Measurements from ENCODE around the gene ZNF678. TPM values are rescaled to one million over a fixed set of nuclear protein-coding genes. Genes with fewer than 3 reads are reported as not detected.
"Not testable (repeated sequence)": the region's sequence is repeated elsewhere in the genome, so short reads cannot be mapped to it uniquely, and the experiment has no call there.

ZNF678 gene
- total RNA-seq, 1 donor from 2014 or later: 1.4 TPM

- intact Hi-C loops (cut with micrococcal nuclease): no loop called here
- ATAC-seq (no peak), DNase-seq (no peak)
These were observed 23.4 kb downstream of the ZNF678 start for GRCh38 chr1:227586733-227587132.

GRCh38 chr1:227587968-227588367 is 24.6 kb downstream of the ZNF678 start:
- intact Hi-C loops (cut with micrococcal nuclease): no loop called here
- no peak for ATAC-seq
- no peak for DNase-seq

GRCh38 chr1:227588769-227589168 is 25.4 kb downstream of the ZNF678 start:
- ATAC-seq; intact Hi-C loops (cut with micrococcal nuclease); DNase-seq: not testable (repeated sequence)

DNA sequence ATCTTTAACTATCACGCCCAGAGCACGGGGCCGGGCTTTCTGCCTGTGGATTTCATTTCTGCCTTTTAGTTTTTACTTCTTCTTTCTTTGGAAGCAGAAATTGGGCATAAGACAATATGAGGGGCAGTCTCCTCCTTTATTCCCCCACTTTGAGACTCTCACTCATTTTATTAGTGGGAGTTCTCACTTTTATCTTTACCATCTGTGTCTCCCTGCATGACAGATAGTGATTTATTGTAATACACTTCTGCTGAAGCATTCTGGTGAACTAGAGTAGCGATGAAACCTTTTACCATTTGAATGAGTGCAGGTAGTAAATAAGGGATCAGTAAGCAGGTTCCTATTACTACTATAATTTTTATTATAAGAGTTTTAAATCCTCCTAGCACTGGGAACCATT is 26.4 kb downstream of the ZNF678 start:
- intact Hi-C loops (cut with micrococcal nuclease); ATAC-seq; DNase-seq: not testable (repeated sequence)

DNA sequence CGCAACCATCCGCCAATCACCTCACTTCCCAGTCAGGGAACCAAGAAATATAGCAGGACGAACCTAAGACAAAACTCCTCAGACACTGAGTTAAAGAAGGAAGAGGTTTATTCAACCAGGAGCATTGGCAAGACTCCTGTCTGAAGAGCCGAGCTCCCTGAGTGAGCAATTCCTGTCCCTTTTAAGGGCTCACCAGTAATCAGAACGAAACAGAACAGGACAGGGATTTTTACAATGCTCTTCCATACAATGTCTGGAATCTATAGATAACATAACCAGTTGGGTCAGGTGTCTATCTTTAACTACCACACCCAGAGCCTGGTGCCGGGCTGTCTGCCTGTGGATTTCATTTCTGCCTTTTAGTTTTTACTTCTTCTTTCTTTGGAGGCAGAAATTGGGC is 32.9 kb downstream of the ZNF678 start:
- intact Hi-C loops (cut with micrococcal nuclease); ATAC-seq; DNase-seq: not testable (repeated sequence)

- intact Hi-C loops (cut with micrococcal nuclease): no loop called here
- ATAC-seq: peak; percentile 71
- peak; percentile 43 for DNase-seq
These were observed 40.0 kb downstream of the ZNF678 start for GRCh38 chr1:227603327-227603726.

- no peak for DNase-seq
- intact Hi-C loops (cut with micrococcal nuclease): no loop called here
- ATAC-seq: no peak
These were observed 41.1 kb downstream of the ZNF678 start for GRCh38 chr1:227604446-227604845.

- ATAC-seq: peak; percentile 46
- DNase-seq; intact Hi-C loops (cut with micrococcal nuclease): not testable (repeated sequence)
These were observed 42.9 kb downstream of the ZNF678 start for GRCh38 chr1:227606271-227606670.

GRCh38 chr1:227607336-227607898 is 44.1 kb downstream of the ZNF678 start:
- ATAC-seq: no peak
- no peak for DNase-seq
- intact Hi-C loops (cut with micrococcal nuclease): no loop called here

GRCh38 chr1:227612658-227613057 is 49.3 kb downstream of the ZNF678 start:
- ATAC-seq (no peak), DNase-seq (no peak)
- intact Hi-C loops (cut with micrococcal nuclease): no loop called here

DNA sequence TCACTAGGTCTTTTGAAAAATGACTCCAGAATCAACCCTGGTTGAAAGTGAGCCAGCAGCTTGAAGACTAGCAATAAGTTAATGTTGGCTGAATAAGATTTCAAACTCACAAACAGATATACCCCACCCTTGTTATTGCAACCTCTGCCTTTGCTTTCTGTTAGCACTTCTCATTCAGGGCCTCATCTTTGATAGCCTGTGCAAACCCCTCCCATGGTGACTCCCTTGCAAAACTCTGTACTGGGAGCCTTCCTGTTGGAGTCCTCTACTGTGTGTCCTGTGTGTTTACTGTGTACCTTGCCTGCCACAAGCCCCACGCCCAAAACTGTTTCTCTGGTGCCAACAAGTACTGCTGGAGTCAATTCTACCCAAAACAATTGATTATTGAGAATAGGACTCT is 50.2 kb downstream of the ZNF678 start:
- ATAC-seq (no peak), DNase-seq (no peak)
- intact Hi-C loops (cut with micrococcal nuclease): no loop called here

DNA sequence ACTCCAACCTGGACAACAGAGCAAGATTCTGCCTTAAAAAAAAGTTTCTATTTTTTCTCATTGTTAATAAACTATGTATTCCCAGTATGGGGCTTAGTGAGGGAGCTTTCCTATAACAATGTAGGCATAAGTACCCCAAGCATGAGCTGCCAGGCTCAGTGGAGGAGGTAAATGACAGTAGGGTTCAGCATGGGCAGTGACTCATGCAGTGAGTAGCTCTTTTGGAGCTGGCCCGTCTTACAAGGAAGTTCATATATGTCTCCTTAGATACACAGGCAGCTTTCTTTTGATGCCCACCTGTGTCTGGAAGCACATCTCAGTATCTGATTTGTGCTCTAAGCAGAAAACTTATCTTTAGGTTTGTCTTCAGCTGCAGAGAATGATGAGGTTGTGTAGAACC is 57.9 kb downstream of the ZNF678 start:
- intact Hi-C loops (cut with micrococcal nuclease): no loop called here

GRCh38 chr1:227622739-227623475 is 59.6 kb downstream of the ZNF678 start:
- intact Hi-C loops (cut with micrococcal nuclease): no loop called here
- DNase-seq (no peak), ATAC-seq (no peak)

More for the DNA sequence above, 57.9 kb downstream of the ZNF678 start:
- DNase-seq (no peak), ATAC-seq (no peak)

GRCh38 chr1:227632325-227632724 is 69.0 kb downstream of the ZNF678 start:
- ATAC-seq (no peak), DNase-seq (no peak)
- intact Hi-C loops (cut with micrococcal nuclease): no loop called here

GRCh38 chr1:227635596-227635995 is 72.2 kb downstream of the ZNF678 start:
- DNase-seq (no peak), ATAC-seq (no peak)
- intact Hi-C loops (cut with micrococcal nuclease): no loop called here

GRCh38 chr1:227654431-227654830 is 91.1 kb downstream of the ZNF678 start:
- intact Hi-C loops (cut with micrococcal nuclease): no loop called here
- DNase-seq: no peak

DNA sequence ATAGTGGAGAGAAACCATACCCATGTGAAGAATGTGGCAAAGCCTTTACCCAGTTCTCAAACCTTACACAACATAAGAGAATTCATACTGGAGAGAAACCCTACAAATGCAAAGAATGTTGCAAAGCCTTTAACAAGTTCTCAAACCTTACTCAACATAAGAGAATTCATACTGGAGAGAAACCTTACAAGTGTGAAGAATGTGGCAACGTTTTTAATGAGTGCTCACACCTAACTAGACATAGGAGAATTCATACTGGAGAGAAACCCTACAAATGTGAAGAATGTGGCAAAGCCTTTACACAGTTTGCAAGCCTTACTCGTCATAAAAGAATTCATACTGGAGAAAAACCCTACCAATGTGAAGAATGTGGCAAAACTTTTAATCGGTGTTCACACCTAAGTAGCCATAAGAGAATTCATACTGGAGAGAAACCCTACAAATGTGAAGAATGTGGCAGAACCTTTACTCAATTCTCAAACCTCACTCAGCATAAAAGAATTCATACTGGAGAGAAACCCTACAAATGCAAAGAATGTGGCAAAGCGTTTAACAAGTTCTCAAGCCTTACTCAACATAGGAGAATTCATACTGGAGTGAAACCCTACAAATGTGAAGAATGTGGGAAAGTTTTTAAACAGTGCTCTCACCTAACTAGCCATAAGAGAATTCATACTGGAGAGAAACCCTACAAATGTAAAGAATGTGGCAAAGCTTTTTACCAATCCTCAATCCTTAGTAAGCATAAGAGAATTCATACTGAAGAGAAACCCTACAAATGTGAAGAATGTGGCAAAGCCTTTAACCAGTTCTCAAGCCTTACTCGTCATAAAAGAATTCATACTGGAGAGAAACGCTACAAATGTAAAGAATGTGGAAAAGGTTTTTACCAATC is 91.7 kb downstream of the ZNF678 start:
- ATAC-seq (no peak), DNase-seq (no peak)
- intact Hi-C loops (cut with micrococcal nuclease): no loop called here

More at GRCh38 chr1:227654431-227654830, 91.1 kb downstream of the ZNF678 start:
- no peak for ATAC-seq

DNA sequence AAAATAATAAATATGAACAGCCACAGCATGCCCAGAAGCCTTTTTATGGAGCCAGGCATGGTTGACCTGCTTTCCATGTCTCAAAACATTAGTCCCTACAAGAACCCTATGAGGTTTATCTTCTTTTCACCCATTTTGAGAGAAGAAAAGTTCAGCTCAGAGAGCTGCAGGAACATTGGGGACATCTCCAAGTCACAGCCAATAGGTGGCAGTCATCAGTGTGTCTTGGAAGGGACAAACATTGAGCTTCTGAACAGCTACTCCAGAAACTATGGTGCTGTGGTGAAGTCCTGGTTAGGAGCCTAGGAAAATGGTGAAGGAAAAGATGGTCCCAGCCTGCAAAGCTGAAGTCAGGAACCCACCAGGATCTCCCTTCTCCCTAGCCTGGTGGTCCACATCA is 98.1 kb downstream of the ZNF678 start:
- DNase-seq: no peak
- intact Hi-C loops (cut with micrococcal nuclease): no loop called here
- no peak for ATAC-seq

- ATAC-seq (no peak), DNase-seq (no peak)
- intact Hi-C loops (cut with micrococcal nuclease): no loop called here
These were observed 99.6 kb downstream of the ZNF678 start for GRCh38 chr1:227662933-227663332.

DNA sequence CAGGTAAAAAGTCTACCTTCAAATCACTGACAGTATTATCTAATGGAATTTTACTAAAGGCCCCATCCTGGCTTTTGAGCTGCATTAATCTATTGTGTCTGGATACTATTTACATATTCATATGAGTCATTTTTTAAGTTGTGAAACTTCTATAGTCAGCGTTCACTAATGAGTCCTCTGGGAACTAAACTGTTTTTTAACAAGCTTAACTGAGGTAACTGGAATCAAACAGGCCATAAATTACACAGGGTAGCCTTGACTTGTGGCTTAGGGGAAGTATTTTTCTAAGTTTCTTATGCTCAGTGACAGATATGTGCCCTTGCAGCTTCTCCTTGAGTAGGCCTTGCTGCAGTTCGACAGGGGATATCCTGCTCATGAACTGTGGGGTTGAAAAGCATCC is 102.9 kb downstream of the ZNF678 start:
- ATAC-seq (no peak), DNase-seq (no peak)
- intact Hi-C loops (cut with micrococcal nuclease): no loop called here
